Measurements from ENCODE around the gene LAPTM4A.

DNA sequence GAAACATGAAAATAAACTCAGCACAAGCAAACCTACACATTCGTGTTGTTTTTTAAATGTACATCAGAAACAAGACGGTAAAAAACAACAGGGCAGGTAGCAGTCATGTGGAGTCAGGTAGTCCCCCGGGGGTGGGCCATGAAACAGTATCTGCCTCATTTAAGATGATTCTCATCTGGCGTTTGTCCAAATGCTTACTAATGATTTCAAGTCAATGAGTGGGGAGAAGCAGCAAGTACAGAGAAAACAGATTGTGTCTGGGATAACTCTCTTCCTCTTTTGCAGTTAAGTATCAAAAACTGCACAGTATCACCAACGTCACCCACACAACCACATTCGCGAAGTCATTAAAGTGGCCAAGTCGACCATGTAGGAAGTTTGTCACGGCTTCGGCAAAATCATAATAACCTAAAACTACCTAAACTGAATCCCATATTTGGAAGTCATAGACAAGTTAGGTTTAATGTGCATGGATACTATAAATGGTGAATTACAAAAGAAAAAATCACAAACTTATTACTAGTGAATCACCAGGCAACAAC is 1.3 kb downstream of the LAPTM4A start:
- no peak for TF ChIP-seq TAF1 (IDR thresholded peaks at IDR 0.05; ENCODE audit: borderline replicate concordance, insufficient read depth, low read length)
- TF ChIP-seq POLR2AphosphoS5 (IDR thresholded peaks at IDR 0.05; ENCODE audit: low read depth, low read length), result no peak
